GM20000 (cell line): ENCODE measurements around the gene ZNF521.

Experiments
- DNase-seq: peaks from one replicate; pipeline ENCODE4 v3.0.0; 2012; ENCODE audit warnings: low spot score
- CTCF ChIP-seq: IDR thresholded peaks from 2 replicates; pipeline ENCODE4 v1.5.1; 2012; ENCODE audit warnings: mild to moderate bottlenecking, control low read depth; ENCODE audit errors: extremely low read depth, missing control alignments

Gene ZNF521

GRCh38 chr18:25360301-25360899 is 8.4 kb upstream of the ZNF521 start:
- no peak for DNase-seq
- no peak for TF ChIP-seq CTCF

GRCh38 chr18:25353080-25353479 is 1.1 kb upstream of the ZNF521 start:
- no peak for TF ChIP-seq CTCF
- DNase-seq, result no peak

GRCh38 chr18:25352629-25353005 is 651 bp upstream of the ZNF521 start:
- no peak for TF ChIP-seq CTCF
- no peak for DNase-seq

- DNase-seq, result peak; percentile 28
- no peak for TF ChIP-seq CTCF
Measured at GRCh38 chr18:25351280-25351775, 638 bp downstream of the ZNF521 start.

- peak; percentile 75 for DNase-seq
- TF ChIP-seq CTCF, result no peak
Measured at GRCh38 chr18:25350489-25351251, 1.3 kb downstream of the ZNF521 start.

GRCh38 chr18:25349926-25350487 is 2.0 kb downstream of the ZNF521 start:
- peak; percentile 25 for DNase-seq
- no peak for TF ChIP-seq CTCF

- peak; percentile 53 for DNase-seq
- TF ChIP-seq CTCF, result no peak
Measured at GRCh38 chr18:25349131-25349925, 2.6 kb downstream of the ZNF521 start.
